ENCODE measurements around the gene MEGF6. TPM values are rescaled to one million over a fixed set of nuclear protein-coding genes. Genes with fewer than 3 reads are reported as not detected.

MEGF6 gene
- total RNA-seq, 1 experiment from 2014 or later: 14.3 TPM

- no peak for DNase-seq (ENCODE audit: unreplicated experiment)
- peaks cover 48% of the 10 kb centered on the region for H3K36me3 Mint-ChIP-seq (ENCODE audit: insufficient read depth, unreplicated experiment)
- intact Hi-C loops (cut with micrococcal nuclease): no loop called here
- no peaks in the 10 kb centered on the region for H3K27me3 Mint-ChIP-seq (ENCODE audit: insufficient read depth, unreplicated experiment)
- no peak for TF ChIP-seq CTCF (IDR thresholded peaks at IDR 0.05; ENCODE audit: unreplicated experiment)
- TSS peak; percentile 41 for BruUV-seq (replicated peaks)
- H3K4me1 Mint-ChIP-seq (ENCODE audit: insufficient read depth, unreplicated experiment): peaks cover 8% of the 10 kb centered on the region
- no peak overlapping the region for H3K4me3 Mint-ChIP-seq (ENCODE audit: unreplicated experiment)
- POLR2A ChIA-PET: interaction anchor here (1.0 to 1.3 kb wide), 2 partner anchors 19 to 20 kb away, joined by 3 to 4 read pairs; partner anchors contain the start of gene WRAP73
- CTCF ChIA-PET: interaction anchor here (0.6 to 1.3 kb wide), 3 partner anchors 68 to 177 kb away, joined by 3 to 5 read pairs (median 5); no protein-coding TSS in a partner anchor
- H3K27ac Mint-ChIP-seq (ENCODE audit: low read depth, unreplicated experiment): no peak overlapping the region
- H3K9me3 Mint-ChIP-seq (ENCODE audit: unreplicated experiment): no peaks in the 10 kb centered on the region
Measured at GRCh38 chr1:3629561-3630160, 18.4 kb upstream of the MEGF6 start.

- CTCF ChIA-PET: interaction anchor here (0.6 to 1.5 kb wide), 4 partner anchors 9 to 167 kb away, joined by 3 to 5 read pairs (median 4); no protein-coding TSS in a partner anchor
- POLR2A ChIA-PET: interaction anchor here (0.6 to 1.3 kb wide), 3 partner anchors 12 to 22 kb away, joined by 3 to 4 read pairs (median 3); partner anchors contain the start of gene WRAP73
- DNase-seq (ENCODE audit: unreplicated experiment): no peak
- Mint-ChIP-seq H3K4me3 (ENCODE audit: unreplicated experiment) (no peak overlapping the region), H3K36me3 (ENCODE audit: insufficient read depth, unreplicated experiment) (peaks cover 53% of the 10 kb centered on the region), H3K27ac (ENCODE audit: low read depth, unreplicated experiment) (no peak overlapping the region), H3K4me1 (ENCODE audit: insufficient read depth, unreplicated experiment) (peaks cover 16% of the 10 kb centered on the region), H3K9me3 (ENCODE audit: unreplicated experiment) (no peaks in the 10 kb centered on the region), H3K27me3 (ENCODE audit: insufficient read depth, unreplicated experiment) (no peaks in the 10 kb centered on the region)
- BruUV-seq (replicated peaks): no TSS peak
- intact Hi-C loops (cut with micrococcal nuclease): no loop called here
- TF ChIP-seq CTCF (IDR thresholded peaks at IDR 0.05; ENCODE audit: unreplicated experiment): no peak
Measured at GRCh38 chr1:3628445-3628844, 17.1 kb upstream of the MEGF6 start.

GRCh38 chr1:3627515-3628253 lies 16.4 kb upstream of the MEGF6 start:
- DNase-seq (ENCODE audit: unreplicated experiment): no peak
- POLR2A ChIA-PET: no interaction called here
- Mint-ChIP-seq H3K27ac (ENCODE audit: low read depth, unreplicated experiment) (no peak overlapping the region), H3K27me3 (ENCODE audit: insufficient read depth, unreplicated experiment) (no peaks in the 10 kb centered on the region), H3K4me1 (ENCODE audit: insufficient read depth, unreplicated experiment) (peaks cover 23% of the 10 kb centered on the region), H3K36me3 (ENCODE audit: insufficient read depth, unreplicated experiment) (peaks cover 49% of the 10 kb centered on the region), H3K4me3 (ENCODE audit: unreplicated experiment) (no peak overlapping the region), H3K9me3 (ENCODE audit: unreplicated experiment) (no peaks in the 10 kb centered on the region)
- intact Hi-C loops (cut with micrococcal nuclease): no loop called here
- CTCF ChIA-PET: interaction anchor here (1.0 to 1.5 kb wide), 3 partner anchors 10 to 175 kb away, joined by 3 to 4 read pairs (median 4); no protein-coding TSS in a partner anchor
- TF ChIP-seq CTCF (IDR thresholded peaks at IDR 0.05; ENCODE audit: unreplicated experiment): no peak
- BruUV-seq (replicated peaks): no TSS peak

GRCh38 chr1:3626025-3626424 lies 14.7 kb upstream of the MEGF6 start:
- POLR2A ChIA-PET: interaction anchor here (0.7 to 1.0 kb wide), 3 partner anchors 9 to 172 kb away, joined by 3 to 5 read pairs (median 3); no protein-coding TSS in a partner anchor
- TF ChIP-seq CTCF (IDR thresholded peaks at IDR 0.05; ENCODE audit: unreplicated experiment): no peak
- CTCF ChIA-PET: interaction anchor here (0.6 to 1.6 kb wide), 8 partner anchors 13 to 172 kb away, joined by 3 to 5 read pairs (median 4); no protein-coding TSS in a partner anchor
- Mint-ChIP-seq H3K36me3 (ENCODE audit: insufficient read depth, unreplicated experiment) (peaks cover 40% of the 10 kb centered on the region), H3K4me3 (ENCODE audit: unreplicated experiment) (peak overlapping the region; percentile 98), H3K27ac (ENCODE audit: low read depth, unreplicated experiment) (no peak overlapping the region), H3K9me3 (ENCODE audit: unreplicated experiment) (no peaks in the 10 kb centered on the region), H3K27me3 (ENCODE audit: insufficient read depth, unreplicated experiment) (no peaks in the 10 kb centered on the region), H3K4me1 (ENCODE audit: insufficient read depth, unreplicated experiment) (peaks cover 27% of the 10 kb centered on the region)
- DNase-seq (ENCODE audit: unreplicated experiment): no peak
- no TSS peak for BruUV-seq (replicated peaks)
- intact Hi-C loops (cut with micrococcal nuclease): no loop called here

All from MCF 10A (cell line).